Stimulated activated CD8-positive, alpha-beta memory T cell treated with anti-CD3 and anti-CD28 coated beads, Interleukin-12 subunit alpha, Interleukin-12 subunit beta, amount 100 ng/mL, for 4 hours (primary cell): Measurements from ENCODE around the gene PDE7B.

Experiments
- DNase-seq: peaks from one replicate; pipeline ENCODE4 v3.0.0-alpha.2; 2020; ENCODE audit warnings: low read depth

PDE7B gene

GRCh38 chr6:136153707-136154375 lies 302.3 kb downstream of the PDE7B start:
- DNase-seq = no peak

GRCh38 chr6:136155191-136155590 lies 303.7 kb downstream of the PDE7B start:
- no peak for DNase-seq

- no peak for DNase-seq
Observed at GRCh38 chr6:136157743-136158142, 306.2 kb downstream of the PDE7B start.

- no peak for DNase-seq
Observed at GRCh38 chr6:136158387-136158821, 306.9 kb downstream of the PDE7B start.

GRCh38 chr6:136158971-136159370 lies 307.5 kb downstream of the PDE7B start:
- no peak for DNase-seq

GRCh38 chr6:136160250-136160649 lies 308.7 kb downstream of the PDE7B start:
- DNase-seq = no peak

- no peak for DNase-seq
Observed at GRCh38 chr6:136161950-136162349, 310.4 kb downstream of the PDE7B start.

GRCh38 chr6:136163260-136163659 lies 311.8 kb downstream of the PDE7B start:
- no peak for DNase-seq

- DNase-seq = no peak
Observed at GRCh38 chr6:136166815-136167214, 315.3 kb downstream of the PDE7B start.

GRCh38 chr6:136169394-136170148 lies 318.1 kb downstream of the PDE7B start:
- DNase-seq = no peak

- DNase-seq = no peak
Observed at GRCh38 chr6:136171231-136171630, 319.7 kb downstream of the PDE7B start.

- DNase-seq = no peak
Observed at GRCh38 chr6:136173519-136174507, 322.3 kb downstream of the PDE7B start.

- no peak for DNase-seq
Observed at GRCh38 chr6:136174510-136174909, 323.0 kb downstream of the PDE7B start.

- no peak for DNase-seq
Observed at GRCh38 chr6:136175873-136176272, 324.4 kb downstream of the PDE7B start.

GRCh38 chr6:136178749-136179148 lies 327.2 kb downstream of the PDE7B start:
- DNase-seq = no peak

- DNase-seq = no peak
Observed at GRCh38 chr6:136180704-136181511, 329.4 kb downstream of the PDE7B start.

GRCh38 chr6:136181512-136181833 lies 330.0 kb downstream of the PDE7B start:
- no peak for DNase-seq

GRCh38 chr6:136181861-136182260 lies 330.4 kb downstream of the PDE7B start:
- DNase-seq = no peak

- DNase-seq = no peak
Observed at GRCh38 chr6:136184738-136185137, 333.2 kb downstream of the PDE7B start.

- DNase-seq = no peak
Observed at GRCh38 chr6:136186363-136186762, 334.9 kb downstream of the PDE7B start.

- no peak for DNase-seq
Observed at GRCh38 chr6:136188486-136188885, 337.0 kb downstream of the PDE7B start.

- DNase-seq = no peak
Observed at GRCh38 chr6:136189104-136189503, 337.6 kb downstream of the PDE7B start.
